Transverse colon (tissue), 4 donors: ENCODE measurements around the gene DSCAM. TPM values are rescaled to one million over a fixed set of nuclear protein-coding genes. Genes with fewer than 3 reads are reported as not detected.

Experiments used
- DNase-seq: peaks from one replicate; pipeline ENCODE4 v3.0.0-alpha.2; 2019
- H3K27ac ChIP-seq, 4 donors: fragments of 200-600 bp; sonication (generic); 2 replicates each; pipeline ENCODE4 v1.5.1; 2016 to 2018; ENCODE audit warnings: inconsistent platforms in 4 of 4
- H3K27me3 ChIP-seq: fragments of 200-600 bp; sonication (generic); 2 replicates; pipeline ENCODE4 v1.5.1; 2017; ENCODE audit warnings: inconsistent platforms
- H3K36me3 ChIP-seq, 4 donors: fragments of 200-600 bp; sonication (generic); 2 replicates each; pipeline ENCODE4 v1.5.1; 2017 to 2019; ENCODE audit warnings: inconsistent platforms in 4 of 4
- H3K4me1 ChIP-seq, 4 donors: fragments of 200-600 bp; sonication (generic); 2 replicates each; pipeline ENCODE4 v1.5.1; 2017 to 2020; ENCODE audit warnings: inconsistent platforms in 4 of 4
- H3K4me3 ChIP-seq, 4 donors: fragments of 200-600 bp; sonication (generic); 1 replicate in 1 of 4; 2 replicates in 3 of 4; pipeline versions ENCODE4 v1.5.1 to v1.6.1; 2017 to 2019; ENCODE audit warnings: inconsistent platforms in 4 of 4
- H3K9me3 ChIP-seq, 2 donors: fragments of 200-600 bp; sonication (generic); 2 replicates each; pipeline ENCODE4 v1.5.1; 2017 to 2019; ENCODE audit warnings: inconsistent platforms in 2 of 2
- EP300 ChIP-seq: sonication (generic); formaldehyde crosslinking; IDR thresholded peaks from one replicate; pipeline ENCODE4 v1.6.1; 2017; ENCODE audit warnings: antibody characterized with exemption, low read depth
- POLR2A ChIP-seq: fragments of 450-650 bp; IDR thresholded peaks from one replicate; pipeline ENCODE4 v1.6.1; 2016; ENCODE audit warnings: antibody characterized with exemption, mild to moderate bottlenecking, moderate library complexity
- POLR2AphosphoS5 ChIP-seq, 3 donors: sonication (generic); formaldehyde crosslinking; IDR thresholded peaks; one replicate each; pipeline ENCODE4 v1.6.1; 2016; ENCODE audit warnings: antibody characterized with exemption in 3 of 3
- WGBS, 2 donors: methylation state at CpG; one replicate each; pipeline ENCODE4 v1.1.5; 2018; ENCODE audit warnings: low coverage in 1 of 2; 5-methylcytosine and 5-hydroxymethylcytosine counted together
- in situ Hi-C, 4 donors: fragments of 200-750 bp; cut with MboI; loops; one replicate each; pipeline versions ENCODE4 v1.15.0 to v1.15.1; 2017; ENCODE audit warnings: low sequenced_read_pairs in 3 of 4, low pct_ligation_motif_present in 1 of 4, low pct_unique_long_range_greater_than_20kb in 1 of 4
- intact Hi-C: fragments of 100-400 bp; cut with DNase I; formaldehyde crosslinking; loops from one replicate; pipeline ENCODE4 v1.15.1; 2023; ENCODE audit warnings: low total_unique reads
- total RNA-seq, 4 donors: library from RNA; depleted of rRNA; stranded (reverse); fragments of >200 nt; gene quantifications; one replicate each; pipeline ENCODE4 v1.1.0, GENCODE V29; 2016
- TF ChIP-seq, protein P1 (sequence below), 5 experiments: fragments of 200-600 bp in 3 of 5; fragments of 450-650 bp in 2 of 5; sonication (generic) in 3 of 5; IDR thresholded peaks; 1 replicate in 2 of 5; 2 replicates in 3 of 5; pipeline ENCODE4 v1.5.1; 2016 to 2017; ENCODE audit warnings: antibody characterized with exemption in 5 of 5, inconsistent platforms in 3 of 5, mild to moderate bottlenecking in 2 of 5, moderate library complexity in 1 of 5

The DSCAM gene
- total RNA-seq, 4 donors from 2014 or later: 0.16 TPM; not detected in 3

GRCh38 chr21:40457741-40458140 is 389.2 kb downstream of the DSCAM start:
- intact Hi-C loops (no loop called here), in situ Hi-C loops (loop anchor here (25.0 kb wide), 1 partner anchor 605 kb away; no protein-coding TSS in a partner anchor)
- 71 to 79% methylated on average over 2 of the region's 2 CpGs for WGBS, 2 donors

DNA sequence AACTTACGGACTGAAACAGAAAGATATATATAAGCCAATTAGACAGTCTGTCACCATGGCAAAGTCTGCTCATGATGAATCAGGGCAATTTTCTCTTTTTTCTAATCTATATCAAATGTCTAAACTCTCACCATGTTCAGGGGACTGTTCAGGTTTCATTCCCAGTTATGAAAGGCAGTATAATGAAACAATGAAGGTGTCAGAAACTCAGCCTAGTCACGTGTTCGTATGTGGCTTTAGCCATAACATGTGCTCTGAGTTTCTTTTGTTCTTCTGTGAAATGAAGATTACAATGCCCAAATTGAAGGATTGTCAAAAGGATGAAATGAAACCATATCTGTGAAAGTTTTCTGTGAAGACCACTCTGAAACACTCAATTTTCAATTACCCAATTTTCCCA is 392.9 kb downstream of the DSCAM start:
- no peak for DNase-seq
- TF ChIP-seq POLR2AphosphoS5 (IDR thresholded peaks at IDR 0.05) (no peak), EP300 (no peak), POLR2A (no peak)
- TF ChIP-seq, protein P1, sequence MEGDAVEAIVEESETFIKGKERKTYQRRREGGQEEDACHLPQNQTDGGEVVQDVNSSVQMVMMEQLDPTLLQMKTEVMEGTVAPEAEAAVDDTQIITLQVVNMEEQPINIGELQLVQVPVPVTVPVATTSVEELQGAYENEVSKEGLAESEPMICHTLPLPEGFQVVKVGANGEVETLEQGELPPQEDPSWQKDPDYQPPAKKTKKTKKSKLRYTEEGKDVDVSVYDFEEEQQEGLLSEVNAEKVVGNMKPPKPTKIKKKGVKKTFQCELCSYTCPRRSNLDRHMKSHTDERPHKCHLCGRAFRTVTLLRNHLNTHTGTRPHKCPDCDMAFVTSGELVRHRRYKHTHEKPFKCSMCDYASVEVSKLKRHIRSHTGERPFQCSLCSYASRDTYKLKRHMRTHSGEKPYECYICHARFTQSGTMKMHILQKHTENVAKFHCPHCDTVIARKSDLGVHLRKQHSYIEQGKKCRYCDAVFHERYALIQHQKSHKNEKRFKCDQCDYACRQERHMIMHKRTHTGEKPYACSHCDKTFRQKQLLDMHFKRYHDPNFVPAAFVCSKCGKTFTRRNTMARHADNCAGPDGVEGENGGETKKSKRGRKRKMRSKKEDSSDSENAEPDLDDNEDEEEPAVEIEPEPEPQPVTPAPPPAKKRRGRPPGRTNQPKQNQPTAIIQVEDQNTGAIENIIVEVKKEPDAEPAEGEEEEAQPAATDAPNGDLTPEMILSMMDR (IDR thresholded peaks at IDR 0.05): no peak
- H3K4me1 ChIP-seq: no peaks in the 10 kb centered on the region
- H3K27me3 ChIP-seq: no peaks in the 10 kb centered on the region
- H3K9me3 ChIP-seq: no peaks in the 10 kb centered on the region
- H3K36me3 ChIP-seq: no peaks in the 10 kb centered on the region
- 82 to 89% methylated on average over 3 of the region's 3 CpGs for WGBS, 2 donors
- in situ Hi-C loops (loop anchor here (25.0 kb wide), 1 partner anchor 608 kb away; no protein-coding TSS in a partner anchor), intact Hi-C loops (no loop called here)
- H3K4me3 ChIP-seq: no peak overlapping the region
- no peak overlapping the region for H3K27ac ChIP-seq

More at GRCh38 chr21:40457741-40458140, 389.2 kb downstream of the DSCAM start:
- Histone ChIP-seq H3K4me1 (no peaks in the 10 kb centered on the region), H3K4me3 (no peak overlapping the region), H3K36me3 (no peaks in the 10 kb centered on the region), H3K27ac (no peak overlapping the region), H3K9me3 (no peaks in the 10 kb centered on the region), H3K27me3 (no peaks in the 10 kb centered on the region)
- DNase-seq: no peak
- TF ChIP-seq, protein P1 (IDR thresholded peaks at IDR 0.05): no peak
- no peak for TF ChIP-seq POLR2A
- no peak for TF ChIP-seq POLR2AphosphoS5 (IDR thresholded peaks at IDR 0.05)
- no peak for TF ChIP-seq EP300

DNA sequence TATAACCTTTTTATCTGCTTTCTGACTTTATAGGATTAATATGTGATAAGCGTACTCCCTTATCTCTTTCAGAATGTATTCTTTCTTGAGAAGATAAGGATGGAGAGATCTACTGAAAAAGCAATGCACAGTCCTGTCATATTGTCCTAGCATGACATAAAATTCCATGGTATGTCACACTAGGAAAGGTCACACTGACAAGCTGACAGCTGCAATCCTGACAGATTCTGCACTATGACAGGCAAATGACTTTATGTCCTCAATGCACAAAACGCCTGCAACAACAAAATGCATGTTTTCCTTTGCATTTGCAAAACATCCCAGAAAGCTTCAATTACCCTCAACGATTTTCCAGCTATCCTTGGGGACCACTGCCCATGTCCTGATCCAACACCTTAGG is 393.8 kb downstream of the DSCAM start:
- no peaks in the 10 kb centered on the region for H3K9me3 ChIP-seq
- H3K4me1 ChIP-seq: no peaks in the 10 kb centered on the region
- H3K36me3 ChIP-seq: no peaks in the 10 kb centered on the region
- WGBS, 2 donors: 35 to 42% methylated on average over 3 of the region's 3 CpGs
- TF ChIP-seq POLR2A (no peak), EP300 (no peak), POLR2AphosphoS5 (IDR thresholded peaks at IDR 0.05) (no peak)
- TF ChIP-seq, protein P1 (IDR thresholded peaks at IDR 0.05): no peak
- no peaks in the 10 kb centered on the region for H3K27me3 ChIP-seq
- in situ Hi-C loops: loop anchor here (25.0 kb wide), 1 partner anchor 609 kb away; no protein-coding TSS in a partner anchor
- intact Hi-C loops: no loop called here
- H3K4me3 ChIP-seq: no peak overlapping the region
- DNase-seq: no peak
- H3K27ac ChIP-seq: no peak overlapping the region

GRCh38 chr21:40452548-40452947 is 394.4 kb downstream of the DSCAM start:
- TF ChIP-seq POLR2AphosphoS5 (IDR thresholded peaks at IDR 0.05) (no peak), POLR2A (no peak), EP300 (no peak)
- TF ChIP-seq, protein P1 (IDR thresholded peaks at IDR 0.05): no peak
- no peaks in the 10 kb centered on the region for H3K9me3 ChIP-seq
- no peak for DNase-seq
- WGBS, 2 donors: 29 to 35% methylated on average over 1 of the region's 1 CpG
- no peak overlapping the region for H3K4me3 ChIP-seq
- no peaks in the 10 kb centered on the region for H3K4me1 ChIP-seq
- intact Hi-C loops: no loop called here
- H3K27me3 ChIP-seq: no peaks in the 10 kb centered on the region
- no peak overlapping the region for H3K27ac ChIP-seq
- in situ Hi-C loops: loop anchor here (25.0 kb wide), 1 partner anchor 610 kb away; no protein-coding TSS in a partner anchor
- H3K36me3 ChIP-seq: no peaks in the 10 kb centered on the region
